ENCODE measurements around the gene KDM4B. TPM values are rescaled to one million over a fixed set of nuclear protein-coding genes. Genes with fewer than 3 reads are reported as not detected.
A peak's percentile ranks its signal among the peaks of the same experiment; 100 is the strongest.

KDM4B gene
- total and polyA plus RNA-seq, 2 of the 8 experiments (the other 6 are each of a cell fraction or from before 2014, with no cell fraction given) = 12.0 to 31.9 TPM

DNA sequence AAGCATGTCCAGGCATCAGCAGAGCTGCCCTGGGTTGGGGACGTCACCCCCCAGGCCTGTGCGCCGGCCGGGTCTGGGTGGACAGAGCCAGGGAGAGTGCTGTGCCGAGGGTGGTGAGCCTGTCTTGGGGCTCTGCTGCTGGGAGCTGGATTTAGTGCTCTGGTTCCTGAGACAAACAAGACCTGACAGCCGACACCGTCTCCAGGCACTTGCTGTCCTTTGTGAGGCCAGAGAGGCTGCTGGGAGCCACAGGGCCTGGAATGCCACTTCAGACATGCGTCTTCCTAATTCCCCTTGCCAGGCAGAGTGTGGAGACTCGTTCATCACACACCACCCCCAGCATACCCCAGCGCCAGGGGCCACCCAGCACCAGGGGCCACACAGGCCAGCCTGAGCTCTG lies 165.8 kb downstream of the KDM4B start:
- Histone ChIP-seq H3K27ac (ENCODE audit: low read depth, low read length) (no peak overlapping the region; the same call in 1 of the 2 replicates), H2BK20ac (ENCODE audit: low read length) (no peak overlapping the region), H3K4ac (replicated peaks; ENCODE audit: insufficient read length, low read depth, low read length) (no peak overlapping the region), H3K56ac (replicated peaks; ENCODE audit: insufficient read length, low read depth, low read length) (no peak overlapping the region), H3K79me2 (ENCODE audit: control insufficient read depth in 1 of 2, insufficient read depth in 2 of 2, low read length in 2 of 2) (no peaks in the 10 kb centered on the region), H3K9ac (replicated peaks in 1 of 4; ENCODE audit: extremely low read depth in 1 of 4, low read depth in 3 of 4, low read length in 3 of 4) (no peak overlapping the region), H2BK12ac (ENCODE audit: low read depth, low read length) (no peak overlapping the region), H4K8ac (ENCODE audit: extremely low read depth, insufficient read depth, low read length) (no peak overlapping the region; the same call in 1 of the 2 replicates), H3K4me3 (ENCODE audit: extremely low read depth in 1 of 4, insufficient read depth in 2 of 4, low read depth in 3 of 4, low read length in 4 of 4) (no peak overlapping the region), H3K9me3 (ENCODE audit: insufficient read depth in 2 of 2, low read depth in 1 of 2, low read length in 1 of 2) (no peaks in the 10 kb centered on the region), H2BK5ac (ENCODE audit: low read depth, low read length) (peak overlapping the region; percentile 39; the same call in 1 of the 2 replicates), H3K18ac (ENCODE audit: extremely low read depth, low read length) (no peak overlapping the region; the same call in 1 of the 2 replicates), H3K23ac (ENCODE audit: insufficient read length) (no peak overlapping the region), H3K27me3 (replicated peaks in 1 of 4; ENCODE audit: control insufficient read depth in 3 of 4, extremely low read depth in 1 of 4, insufficient read depth in 3 of 4, low read length in 3 of 4) (no peaks in the 10 kb centered on the region), H2BK120ac (replicated peaks; ENCODE audit: low read depth, low read length) (no peak overlapping the region), H2AFZ (ENCODE audit: low read length) (no peak overlapping the region), H3K4me2 (ENCODE audit: insufficient read depth in 1 of 2, low read depth in 2 of 2, low read length in 2 of 2) (no peak overlapping the region), H3K79me1 (ENCODE audit: low read depth, low read length) (no peaks in the 10 kb centered on the region), H4K91ac (replicated peaks; ENCODE audit: insufficient read length, low read length) (no peak overlapping the region), H3K4me1 (replicated peaks in 1 of 4; ENCODE audit: control insufficient read depth in 3 of 4, insufficient read depth in 4 of 4, low read length in 3 of 4) (peaks cover 0 to 24% (median 19%) of the 10 kb centered on the region in 4 experiments; a peak in 6 of 7 replicates), H3K14ac (ENCODE audit: insufficient read length) (no peak overlapping the region), H3K23me2 (ENCODE audit: low read depth, low read length) (no peaks in the 10 kb centered on the region), H4K20me1 (replicated peaks in 1 of 2; ENCODE audit: control insufficient read depth in 1 of 2, insufficient read depth in 2 of 2, low read length in 2 of 2) (peaks cover 0 to 1% of the 10 kb centered on the region in 2 experiments), H4K5ac (ENCODE audit: insufficient read length, low read depth, low read length) (no peak overlapping the region), H3K36me3 (ENCODE audit: control insufficient read depth in 2 of 4, insufficient read depth in 4 of 4, low read length in 3 of 4) (peaks cover 7 to 14% (median 10%) of the 10 kb centered on the region in 4 experiments; a peak in 4 of 8 replicates), H2AK5ac (ENCODE audit: low read depth, low read length) (no peak overlapping the region), H2BK15ac (ENCODE audit: low read length) (no peak overlapping the region)
- CTCF ChIA-PET (ENCODE audit: partially characterized antibody) = interaction anchor here (1.0 to 2.4 kb wide), 11 partner anchors 10 to 96 kb away, joined by 3 to 12 read pairs (median 4); no protein-coding TSS in a partner anchor
- POLR2A ChIA-PET (ENCODE audit: partially characterized antibody) = no interaction called here
- FAIRE-seq = no peak
- WGBS, 2 experiments (ENCODE audit: extremely low coverage in 1 of 2, insufficient coverage in 1 of 2, insufficient read length in 1 of 2, insufficient replicate concordance in 2 of 2, low coverage in 1 of 2, low lambda C conversion rate in 2 of 2, missing lambda C conversion rate in 1 of 2) = 95% methylated on average over 10 of the region's 10 CpGs; no CpG with 5 or more reads in 1 of the 2 experiments
- DNase-seq (ENCODE audit: low read depth in 1 of 2, low spot score in 2 of 2) = no peak
- TF ChIP-seq CBX5 (IDR thresholded peaks at IDR 0.05; ENCODE audit: low read depth, low read length) = no peak
- TF ChIP-seq SP1 (IDR thresholded peaks at IDR 0.05; ENCODE audit: low read depth, low read length) = no peak
- TF ChIP-seq MAFK (IDR thresholded peaks at IDR 0.05; ENCODE audit: low read depth, low read length) = no peak
- no peak for TF ChIP-seq RBBP5 (IDR thresholded peaks at IDR 0.05; ENCODE audit: borderline replicate concordance, low read depth, low read length)
- TF ChIP-seq RNF2 (IDR thresholded peaks at IDR 0.05; ENCODE audit: borderline replicate concordance, low read depth, low read length, missing control alignments, poor library complexity, severe bottlenecking) = no peak
- TF ChIP-seq, protein P1, sequence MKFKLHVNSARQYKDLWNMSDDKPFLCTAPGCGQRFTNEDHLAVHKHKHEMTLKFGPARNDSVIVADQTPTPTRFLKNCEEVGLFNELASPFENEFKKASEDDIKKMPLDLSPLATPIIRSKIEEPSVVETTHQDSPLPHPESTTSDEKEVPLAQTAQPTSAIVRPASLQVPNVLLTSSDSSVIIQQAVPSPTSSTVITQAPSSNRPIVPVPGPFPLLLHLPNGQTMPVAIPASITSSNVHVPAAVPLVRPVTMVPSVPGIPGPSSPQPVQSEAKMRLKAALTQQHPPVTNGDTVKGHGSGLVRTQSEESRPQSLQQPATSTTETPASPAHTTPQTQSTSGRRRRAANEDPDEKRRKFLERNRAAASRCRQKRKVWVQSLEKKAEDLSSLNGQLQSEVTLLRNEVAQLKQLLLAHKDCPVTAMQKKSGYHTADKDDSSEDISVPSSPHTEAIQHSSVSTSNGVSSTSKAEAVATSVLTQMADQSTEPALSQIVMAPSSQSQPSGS (IDR thresholded peaks at IDR 0.05; ENCODE audit: low read length) = no peak
- TF ChIP-seq JUND (IDR thresholded peaks at IDR 0.05; ENCODE audit: low read length) = no peak
- TF ChIP-seq JUN (IDR thresholded peaks at IDR 0.05; ENCODE audit: low read depth, low read length) = no peak
- TF ChIP-seq KDM1A (IDR thresholded peaks at IDR 0.05; ENCODE audit: borderline replicate concordance, low read length) = no peak
- no peak for TF ChIP-seq ZNF274 (IDR thresholded peaks at IDR 0.05; ENCODE audit: borderline replicate concordance, extremely low read depth, low read length)
- TF ChIP-seq, protein P2, sequence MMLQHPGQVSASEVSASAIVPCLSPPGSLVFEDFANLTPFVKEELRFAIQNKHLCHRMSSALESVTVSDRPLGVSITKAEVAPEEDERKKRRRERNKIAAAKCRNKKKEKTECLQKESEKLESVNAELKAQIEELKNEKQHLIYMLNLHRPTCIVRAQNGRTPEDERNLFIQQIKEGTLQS (IDR thresholded peaks at IDR 0.05; ENCODE audit: insufficient read depth, low read depth, low read length) = no peak
